Fibroblast of lung (primary cell): ENCODE results near the gene JMJD7. TPM values are rescaled to one million over a fixed set of nuclear protein-coding genes. Genes with fewer than 3 reads are reported as not detected.
A peak's percentile ranks its signal among the peaks of the same experiment; 100 is the strongest.

Source experiments
- DNase-seq, 2 donors: peaks; one replicate each; pipeline versions ENCODE4 v3.0.0 to v3.0.0-alpha.2; 2010; ENCODE audit warnings: low read depth in 2 of 2
- H2AFZ ChIP-seq: 2 replicates; pipeline ENCODE4 v1.5.1; 2012; ENCODE audit warnings: low read length, control low read depth, inconsistent platforms
- H3K27ac ChIP-seq: 2 replicates; pipeline ENCODE4 v1.5.1; 2011; ENCODE audit warnings: low read length, control low read depth; ENCODE audit not compliant: insufficient read depth
- H3K27me3 ChIP-seq: 2 replicates; pipeline ENCODE4 v1.5.1; 2011; ENCODE audit warnings: mild to moderate bottlenecking, low read length; ENCODE audit not compliant: control insufficient read depth, insufficient read depth
- H3K36me3 ChIP-seq: 2 replicates; pipeline ENCODE4 v1.5.1; 2011; ENCODE audit warnings: low read length; ENCODE audit not compliant: control insufficient read depth, insufficient read depth
- H3K4me1 ChIP-seq: 2 replicates; pipeline ENCODE4 v1.5.1; 2011; ENCODE audit warnings: low read length; ENCODE audit not compliant: control insufficient read depth, insufficient read depth; ENCODE audit errors: extremely low read depth
- H3K4me2 ChIP-seq: 2 replicates; pipeline ENCODE4 v1.5.1; 2011; ENCODE audit warnings: low read length, control low read depth; ENCODE audit not compliant: insufficient read depth; ENCODE audit errors: extremely low read depth
- H3K4me3 ChIP-seq, 4 experiments: fragments of 200-600 bp in 1 of 4; sonication (generic) in 1 of 4; replicated peaks in 1 of 4; 2 replicates each; pipeline ENCODE4 v1.5.1; 2011 to 2016; ENCODE audit warnings: low read length in 4 of 4, low read depth in 3 of 4, mild to moderate bottlenecking in 3 of 4, control low read depth in 2 of 4, inconsistent platforms in 1 of 4, mixed read lengths in 1 of 4; ENCODE audit not compliant: insufficient read depth in 1 of 4; ENCODE audit errors: control extremely low read depth in 1 of 4
- H3K79me2 ChIP-seq: 2 replicates; pipeline ENCODE4 v1.5.1; 2012; ENCODE audit warnings: mild to moderate bottlenecking, low read length, inconsistent platforms; ENCODE audit not compliant: control insufficient read depth, insufficient read depth
- H3K9ac ChIP-seq: 2 replicates; pipeline ENCODE4 v1.5.1; 2011; ENCODE audit warnings: mild to moderate bottlenecking, low read length, control low read depth; ENCODE audit not compliant: insufficient read depth
- H3K9me3 ChIP-seq: 2 replicates; pipeline ENCODE4 v1.5.1; 2012; ENCODE audit warnings: low read depth, low read length; ENCODE audit not compliant: control insufficient read depth, insufficient read depth
- H4K20me1 ChIP-seq: 2 replicates; pipeline ENCODE4 v1.5.1; 2011; ENCODE audit warnings: low read length; ENCODE audit not compliant: control insufficient read depth, insufficient read depth; ENCODE audit errors: extremely low read depth
- CTCF ChIP-seq, 2 donors: IDR thresholded peaks in 1 of 2; conservative IDR thresholded peaks in 1 of 2; 1 replicate in 1 of 2; 2 replicates in 1 of 2; pipeline ENCODE4 v1.5.1; 2011 to 2012; ENCODE audit warnings: low read length in 2 of 2, control low read depth in 1 of 2, inconsistent platforms in 1 of 2, low read depth in 1 of 2, mild to moderate bottlenecking in 1 of 2
- EZH2 ChIP-seq: IDR thresholded peaks from 2 replicates; pipeline ENCODE4 v1.5.1; 2012; ENCODE audit warnings: low read length, control low read depth, mild to moderate bottlenecking; ENCODE audit errors: missing control alignments
- polyA plus RNA-seq, 2 donors: library from polyadenylated mRNA; depleted of rRNA in 1 of 2; stranded (reverse) in 1 of 2; unstranded in 1 of 2; fragments of >200 nt; gene quantifications; 2 replicates each; pipeline ENCODE4 v1.2.1, GENCODE V29; 2011 to 2012; ENCODE audit warnings: missing spikeins in 1 of 2
- total RNA-seq: library from RNA; depleted of rRNA; stranded (reverse); fragments of >200 nt; gene quantifications from 2 replicates; pipeline ENCODE4 v1.2.1, GENCODE V29; 2014

JMJD7 gene
- total and polyA plus RNA-seq, 2 donors (not counting 1 experiment from before 2014, with no cell fraction given): 2.2 to 4.0 TPM

- H3K79me2 ChIP-seq: peaks cover 19% of the 10 kb centered on the region
- no peaks in the 10 kb centered on the region for H3K27me3 ChIP-seq
- H3K9ac ChIP-seq: no peak overlapping the region
- H3K36me3 ChIP-seq: no peaks in the 10 kb centered on the region
- no peak overlapping the region for H3K4me2 ChIP-seq
- no peak overlapping the region for H3K4me3 ChIP-seq
- no peaks in the 10 kb centered on the region for H3K9me3 ChIP-seq
- DNase-seq: no peak
- no peak for TF ChIP-seq EZH2
- no peak for TF ChIP-seq CTCF (conservative IDR thresholded peaks at IDR 0.05 in 1 of 2, IDR thresholded peaks at IDR 0.05 in 1 of 2; ENCODE audit: low read depth in 1 of 2, low read length in 2 of 2)
- H2AFZ ChIP-seq: no peak overlapping the region
- no peaks in the 10 kb centered on the region for H4K20me1 ChIP-seq
- no peak overlapping the region for H3K27ac ChIP-seq
- H3K4me1 ChIP-seq: peaks cover 15% of the 10 kb centered on the region
These were observed 38.2 kb upstream of the JMJD7 start for GRCh38 chr15:41789662-41790061.

DNA sequence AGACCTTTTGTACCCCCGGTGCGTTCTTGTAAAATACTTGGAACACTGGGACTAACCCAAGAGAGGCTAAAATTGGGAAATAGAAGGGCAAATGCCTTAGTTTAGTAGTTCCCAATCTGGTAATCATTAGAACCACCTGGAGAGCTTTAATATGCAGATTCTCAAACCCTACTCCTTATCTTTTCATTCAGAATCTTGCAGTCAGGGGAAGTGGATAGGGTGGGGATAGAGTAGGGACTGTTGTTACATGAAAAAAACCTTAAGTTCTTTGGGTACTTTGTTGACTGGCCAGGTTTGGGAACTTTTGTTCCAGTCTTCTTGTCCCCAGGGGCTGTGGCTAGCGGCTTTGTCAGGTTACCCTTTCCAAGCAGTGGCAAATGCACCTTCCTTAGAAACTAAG lies 37.7 kb upstream of the JMJD7 start:
- no peak overlapping the region for H3K9ac ChIP-seq
- peaks cover 15% of the 10 kb centered on the region for H3K4me1 ChIP-seq
- no peak for DNase-seq
- peaks cover 19% of the 10 kb centered on the region for H3K79me2 ChIP-seq
- H3K4me3 ChIP-seq: no peak overlapping the region
- no peaks in the 10 kb centered on the region for H4K20me1 ChIP-seq
- no peak overlapping the region for H3K4me2 ChIP-seq
- no peak for TF ChIP-seq EZH2
- no peak overlapping the region for H2AFZ ChIP-seq
- H3K9me3 ChIP-seq: no peaks in the 10 kb centered on the region
- H3K27ac ChIP-seq: no peak overlapping the region
- no peaks in the 10 kb centered on the region for H3K36me3 ChIP-seq
- H3K27me3 ChIP-seq: no peaks in the 10 kb centered on the region

GRCh38 chr15:41790756-41791546 lies 36.9 kb upstream of the JMJD7 start:
- peaks cover 17% of the 10 kb centered on the region for H3K79me2 ChIP-seq
- no peaks in the 10 kb centered on the region for H3K36me3 ChIP-seq
- H3K27me3 ChIP-seq: no peaks in the 10 kb centered on the region
- peak overlapping the region; percentile 76 for H3K27ac ChIP-seq
- H3K4me3 ChIP-seq: no peak overlapping the region
- H4K20me1 ChIP-seq: no peaks in the 10 kb centered on the region
- peak; percentile 56 to 86 for DNase-seq
- peaks cover 15% of the 10 kb centered on the region for H3K4me1 ChIP-seq
- no peaks in the 10 kb centered on the region for H3K9me3 ChIP-seq
- TF ChIP-seq EZH2: no peak
- no peak for TF ChIP-seq CTCF (conservative IDR thresholded peaks at IDR 0.05 in 1 of 2, IDR thresholded peaks at IDR 0.05 in 1 of 2; ENCODE audit: low read depth in 1 of 2, low read length in 2 of 2)
- no peak overlapping the region for H3K9ac ChIP-seq
- no peak overlapping the region for H2AFZ ChIP-seq
- H3K4me2 ChIP-seq: peak overlapping the region; percentile 46
